Liver (tissue), 9 donors: Measurements from ENCODE around the gene OPA3. TPM values are rescaled to one million over a fixed set of nuclear protein-coding genes. Genes with fewer than 3 reads are reported as not detected.

Experiments used
- DNase-seq: peaks from one replicate; pipeline ENCODE4 v3.0.0-alpha.2; 2017; ENCODE audit warnings: low spot score
- H3K27ac ChIP-seq, 2 donors: one replicate each; pipeline ENCODE4 v1.7.0; 2013; ENCODE audit warnings: inconsistent platforms in 2 of 2, low read length in 2 of 2, control low read depth in 1 of 2, low read depth in 1 of 2, mild to moderate bottlenecking in 1 of 2
- H3K27me3 ChIP-seq, 4 donors: one replicate each; pipeline versions ENCODE4 v1.6.1 to v1.7.0; 2013; ENCODE audit warnings: low read length in 3 of 4, inconsistent platforms in 1 of 4, mild to moderate bottlenecking in 1 of 4, moderate library complexity in 1 of 4; ENCODE audit not compliant: control insufficient read depth in 4 of 4, insufficient read depth in 4 of 4
- H3K36me3 ChIP-seq, 4 donors: one replicate each; pipeline versions ENCODE4 v1.6.1 to v1.7.0; 2013; ENCODE audit warnings: low read length in 3 of 4, mild to moderate bottlenecking in 3 of 4, low read depth in 1 of 4, moderate library complexity in 1 of 4; ENCODE audit not compliant: control insufficient read depth in 4 of 4, insufficient read depth in 3 of 4
- H3K4me1 ChIP-seq, 4 donors: one replicate each; pipeline versions ENCODE4 v1.6.1 to v1.7.0; 2013; ENCODE audit warnings: low read length in 3 of 4, mild to moderate bottlenecking in 3 of 4, moderate library complexity in 1 of 4; ENCODE audit not compliant: control insufficient read depth in 4 of 4, insufficient read depth in 4 of 4
- H3K4me3 ChIP-seq, 3 donors: one replicate each; pipeline versions ENCODE4 v1.6.1 to v1.7.0; 2013; ENCODE audit warnings: low read length in 3 of 3, control low read depth in 1 of 3, low read depth in 1 of 3, mild to moderate bottlenecking in 1 of 3
- H3K9ac ChIP-seq, 2 donors: one replicate each; pipeline ENCODE4 v1.7.0; 2013; ENCODE audit warnings: low read length in 2 of 2, mild to moderate bottlenecking in 2 of 2, moderate library complexity in 2 of 2, control low read depth in 1 of 2, low read depth in 1 of 2
- H3K9me3 ChIP-seq, 4 donors: one replicate each; pipeline versions ENCODE4 v1.6.1 to v1.7.0; 2013; ENCODE audit warnings: low read length in 3 of 4; ENCODE audit not compliant: control insufficient read depth in 4 of 4
- EGR1 ChIP-seq, 2 donors: IDR thresholded peaks; 2 replicates each; pipeline ENCODE4 v1.6.1; 2016 to 2018; ENCODE audit warnings: antibody characterized with exemption in 2 of 2, low read depth in 2 of 2
- FOXA1 ChIP-seq: IDR thresholded peaks from 2 replicates; pipeline ENCODE4 v1.6.1; 2016; ENCODE audit warnings: antibody characterized with exemption
- HNF4A ChIP-seq, 2 donors: conservative IDR thresholded peaks; 2 replicates each; pipeline ENCODE4 v1.6.1; 2016; ENCODE audit warnings: antibody characterized with exemption in 2 of 2, mild to moderate bottlenecking in 2 of 2
- HNF4G ChIP-seq: IDR thresholded peaks from 2 replicates; pipeline ENCODE4 v1.6.1; 2016; ENCODE audit warnings: antibody characterized with exemption
- RAD21 ChIP-seq, 2 donors: IDR thresholded peaks; 2 replicates each; pipeline ENCODE4 v1.6.1; 2016; ENCODE audit warnings: antibody characterized with exemption in 2 of 2, mild to moderate bottlenecking in 2 of 2
- RXRA ChIP-seq, 2 donors: IDR thresholded peaks; 2 replicates each; pipeline ENCODE4 v1.6.1; 2017 to 2018; ENCODE audit warnings: antibody characterized with exemption in 2 of 2, mild to moderate bottlenecking in 1 of 2
- SP1 ChIP-seq: IDR thresholded peaks from 2 replicates; pipeline ENCODE4 v1.6.1; 2018; ENCODE audit warnings: antibody characterized with exemption, mild to moderate bottlenecking
- YY1 ChIP-seq: IDR thresholded peaks from 2 replicates; pipeline ENCODE4 v1.6.1; 2016; ENCODE audit warnings: antibody characterized with exemption, mild to moderate bottlenecking
- WGBS: extraction: QIAGEN DNeasy Blood & Tissue Kit; methylation state at CpG from one replicate; pipeline ENCODE4 v1.1.7; 2013; 5-methylcytosine and 5-hydroxymethylcytosine counted together
- polyA plus RNA-seq, 2 donors: library from polyadenylated mRNA; stranded (reverse) in 1 of 2; unstranded in 1 of 2; fragments of 200-250 nt in 1 of 2; fragments of >200 nt in 1 of 2; fragmentation: Nextera tagmentation in 1 of 2; extraction: Ambion mirVana in 1 of 2; gene quantifications; one replicate each; pipeline versions ENCODE4 v1.2.1 to v1.2.3, GENCODE V29; 2013 to 2015
- total RNA-seq, 2 donors: library from RNA; depleted of rRNA; stranded (reverse); fragments of >200 nt; gene quantifications; one replicate each; pipeline ENCODE4 v1.2.3, GENCODE V29; 2014
- TF ChIP-seq, protein P1 (sequence below): fragments of 150-350 bp; IDR thresholded peaks from 2 replicates; pipeline ENCODE4 v1.5.1; 2017; ENCODE audit warnings: improper control_type of control experiment, low read depth, low read length; ENCODE audit not compliant: missing input control
- TF ChIP-seq, protein P2 (sequence below): IDR thresholded peaks from 2 replicates; pipeline ENCODE4 v1.6.1; 2016; ENCODE audit warnings: antibody characterized with exemption
- TF ChIP-seq, protein P3 (sequence below): IDR thresholded peaks from 2 replicates; pipeline ENCODE4 v1.6.1; 2016; ENCODE audit warnings: antibody characterized with exemption, mild to moderate bottlenecking
- TF ChIP-seq, protein P4 (sequence below): IDR thresholded peaks from 2 replicates; pipeline ENCODE4 v1.6.1; 2016; ENCODE audit warnings: antibody characterized with exemption
- TF ChIP-seq, protein P5 (sequence below): IDR thresholded peaks from 2 replicates; pipeline ENCODE4 v1.6.1; 2016; ENCODE audit warnings: antibody characterized with exemption
- donor health status: healthy.
- donor health status: healthy.
- donor health status: healthy.
- donor health status: healthy.
- donor health status: healthy.

Gene OPA3
- total and polyA plus RNA-seq, 4 donors, result 3.8 to 9.4 (median 6.2) TPM

DNA sequence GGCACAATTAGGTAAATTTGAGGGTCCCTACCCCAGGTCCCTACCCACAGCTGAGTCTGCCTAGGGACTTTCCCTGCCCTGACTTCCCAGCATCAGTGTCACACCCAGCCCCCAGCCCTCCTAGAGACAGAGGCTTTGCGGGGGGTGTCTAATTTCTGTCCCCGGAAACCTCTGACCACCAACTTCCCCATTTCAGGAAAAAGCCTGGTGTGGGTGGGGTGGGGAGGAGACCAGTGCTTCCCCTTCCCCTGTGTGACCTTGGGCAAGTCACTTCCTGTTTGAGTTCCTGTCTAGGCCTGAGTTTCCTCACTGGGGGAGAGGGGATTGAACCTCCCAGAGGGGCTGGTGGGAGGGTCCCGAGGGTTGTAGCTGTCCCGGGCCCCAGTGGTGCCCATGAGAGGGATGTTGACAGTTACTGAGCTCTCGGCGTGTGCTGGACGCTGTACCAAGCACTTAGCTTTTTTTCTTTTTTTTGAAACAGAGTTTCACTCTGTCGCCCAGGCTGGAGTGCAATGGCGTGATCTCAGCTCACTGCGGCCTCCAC lies 69.4 kb downstream of the OPA3 start:
- no peak overlapping the region for H3K9ac ChIP-seq

DNA sequence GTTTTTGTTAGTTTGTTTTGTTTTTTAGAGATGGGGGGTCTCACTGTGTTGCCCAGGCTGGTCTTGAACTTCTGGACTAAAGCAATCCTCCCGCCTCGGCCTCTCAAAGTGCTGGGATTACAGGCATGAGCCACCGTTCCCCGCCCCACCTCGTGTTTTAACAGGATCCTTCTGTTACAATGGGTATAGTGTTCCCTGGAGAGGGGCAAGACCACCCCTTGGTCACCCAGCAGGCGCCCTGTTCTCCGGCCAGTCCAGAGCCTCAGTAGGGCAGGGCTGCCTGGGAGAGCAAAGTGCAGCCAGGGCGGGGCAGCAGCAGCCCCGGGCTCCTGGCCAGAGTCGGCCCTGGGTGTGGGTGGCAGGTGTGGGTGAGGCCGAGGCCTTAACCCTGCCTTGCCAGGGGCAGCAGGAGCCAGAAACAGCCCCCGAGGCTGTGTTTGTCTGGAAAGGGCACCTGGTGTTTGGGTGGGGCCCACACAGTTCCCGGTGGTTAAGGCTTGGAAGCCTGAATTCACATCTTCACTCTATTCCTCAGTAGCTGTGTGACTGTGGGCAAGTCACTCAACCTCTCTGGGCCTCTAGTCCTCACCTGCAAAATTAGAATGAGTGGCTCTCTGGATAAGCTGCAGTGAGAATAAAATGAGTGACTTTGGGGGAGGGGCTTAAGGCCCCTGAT lies 70.1 kb downstream of the OPA3 start:
- H3K27me3 ChIP-seq, result no peaks in the 10 kb centered on the region
- no peaks in the 10 kb centered on the region for H3K9me3 ChIP-seq
- 27% methylated on average over 13 of the region's 13 CpGs for WGBS
- H3K4me3 ChIP-seq, result no peak overlapping the region
- H3K4me1 ChIP-seq, result peaks cover 12 to 28% (median 24%) of the 10 kb centered on the region in 4 donors
- H3K36me3 ChIP-seq, result peaks cover 4 to 13% (median 7%) of the 10 kb centered on the region in 4 donors
- peak; percentile 54 for DNase-seq
- TF ChIP-seq, protein P1, sequence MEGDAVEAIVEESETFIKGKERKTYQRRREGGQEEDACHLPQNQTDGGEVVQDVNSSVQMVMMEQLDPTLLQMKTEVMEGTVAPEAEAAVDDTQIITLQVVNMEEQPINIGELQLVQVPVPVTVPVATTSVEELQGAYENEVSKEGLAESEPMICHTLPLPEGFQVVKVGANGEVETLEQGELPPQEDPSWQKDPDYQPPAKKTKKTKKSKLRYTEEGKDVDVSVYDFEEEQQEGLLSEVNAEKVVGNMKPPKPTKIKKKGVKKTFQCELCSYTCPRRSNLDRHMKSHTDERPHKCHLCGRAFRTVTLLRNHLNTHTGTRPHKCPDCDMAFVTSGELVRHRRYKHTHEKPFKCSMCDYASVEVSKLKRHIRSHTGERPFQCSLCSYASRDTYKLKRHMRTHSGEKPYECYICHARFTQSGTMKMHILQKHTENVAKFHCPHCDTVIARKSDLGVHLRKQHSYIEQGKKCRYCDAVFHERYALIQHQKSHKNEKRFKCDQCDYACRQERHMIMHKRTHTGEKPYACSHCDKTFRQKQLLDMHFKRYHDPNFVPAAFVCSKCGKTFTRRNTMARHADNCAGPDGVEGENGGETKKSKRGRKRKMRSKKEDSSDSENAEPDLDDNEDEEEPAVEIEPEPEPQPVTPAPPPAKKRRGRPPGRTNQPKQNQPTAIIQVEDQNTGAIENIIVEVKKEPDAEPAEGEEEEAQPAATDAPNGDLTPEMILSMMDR, result no peak
- TF ChIP-seq, protein P2, sequence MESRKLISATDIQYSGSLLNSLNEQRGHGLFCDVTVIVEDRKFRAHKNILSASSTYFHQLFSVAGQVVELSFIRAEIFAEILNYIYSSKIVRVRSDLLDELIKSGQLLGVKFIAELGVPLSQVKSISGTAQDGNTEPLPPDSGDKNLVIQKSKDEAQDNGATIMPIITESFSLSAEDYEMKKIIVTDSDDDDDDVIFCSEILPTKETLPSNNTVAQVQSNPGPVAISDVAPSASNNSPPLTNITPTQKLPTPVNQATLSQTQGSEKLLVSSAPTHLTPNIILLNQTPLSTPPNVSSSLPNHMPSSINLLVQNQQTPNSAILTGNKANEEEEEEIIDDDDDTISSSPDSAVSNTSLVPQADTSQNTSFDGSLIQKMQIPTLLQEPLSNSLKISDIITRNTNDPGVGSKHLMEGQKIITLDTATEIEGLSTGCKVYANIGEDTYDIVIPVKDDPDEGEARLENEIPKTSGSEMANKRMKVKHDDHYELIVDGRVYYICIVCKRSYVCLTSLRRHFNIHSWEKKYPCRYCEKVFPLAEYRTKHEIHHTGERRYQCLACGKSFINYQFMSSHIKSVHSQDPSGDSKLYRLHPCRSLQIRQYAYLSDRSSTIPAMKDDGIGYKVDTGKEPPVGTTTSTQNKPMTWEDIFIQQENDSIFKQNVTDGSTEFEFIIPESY, result no peak
- peak; percentile 71 for TF ChIP-seq HNF4G
- peak; percentile 88 for TF ChIP-seq SP1
- TF ChIP-seq HNF4A (conservative IDR thresholded peaks at IDR 0.05), result peak; percentile 87 to 88
- TF ChIP-seq RXRA (IDR thresholded peaks at IDR 0.05), result peak; percentile 5 to 39
- TF ChIP-seq RAD21 (IDR thresholded peaks at IDR 0.05), result peak in 1 of 2 donors; percentile 30
- no peak for TF ChIP-seq YY1
- TF ChIP-seq, protein P3, sequence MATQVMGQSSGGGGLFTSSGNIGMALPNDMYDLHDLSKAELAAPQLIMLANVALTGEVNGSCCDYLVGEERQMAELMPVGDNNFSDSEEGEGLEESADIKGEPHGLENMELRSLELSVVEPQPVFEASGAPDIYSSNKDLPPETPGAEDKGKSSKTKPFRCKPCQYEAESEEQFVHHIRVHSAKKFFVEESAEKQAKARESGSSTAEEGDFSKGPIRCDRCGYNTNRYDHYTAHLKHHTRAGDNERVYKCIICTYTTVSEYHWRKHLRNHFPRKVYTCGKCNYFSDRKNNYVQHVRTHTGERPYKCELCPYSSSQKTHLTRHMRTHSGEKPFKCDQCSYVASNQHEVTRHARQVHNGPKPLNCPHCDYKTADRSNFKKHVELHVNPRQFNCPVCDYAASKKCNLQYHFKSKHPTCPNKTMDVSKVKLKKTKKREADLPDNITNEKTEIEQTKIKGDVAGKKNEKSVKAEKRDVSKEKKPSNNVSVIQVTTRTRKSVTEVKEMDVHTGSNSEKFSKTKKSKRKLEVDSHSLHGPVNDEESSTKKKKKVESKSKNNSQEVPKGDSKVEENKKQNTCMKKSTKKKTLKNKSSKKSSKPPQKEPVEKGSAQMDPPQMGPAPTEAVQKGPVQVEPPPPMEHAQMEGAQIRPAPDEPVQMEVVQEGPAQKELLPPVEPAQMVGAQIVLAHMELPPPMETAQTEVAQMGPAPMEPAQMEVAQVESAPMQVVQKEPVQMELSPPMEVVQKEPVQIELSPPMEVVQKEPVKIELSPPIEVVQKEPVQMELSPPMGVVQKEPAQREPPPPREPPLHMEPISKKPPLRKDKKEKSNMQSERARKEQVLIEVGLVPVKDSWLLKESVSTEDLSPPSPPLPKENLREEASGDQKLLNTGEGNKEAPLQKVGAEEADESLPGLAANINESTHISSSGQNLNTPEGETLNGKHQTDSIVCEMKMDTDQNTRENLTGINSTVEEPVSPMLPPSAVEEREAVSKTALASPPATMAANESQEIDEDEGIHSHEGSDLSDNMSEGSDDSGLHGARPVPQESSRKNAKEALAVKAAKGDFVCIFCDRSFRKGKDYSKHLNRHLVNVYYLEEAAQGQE, result no peak
- TF ChIP-seq FOXA1, result peak; percentile 22
- TF ChIP-seq, protein P4, sequence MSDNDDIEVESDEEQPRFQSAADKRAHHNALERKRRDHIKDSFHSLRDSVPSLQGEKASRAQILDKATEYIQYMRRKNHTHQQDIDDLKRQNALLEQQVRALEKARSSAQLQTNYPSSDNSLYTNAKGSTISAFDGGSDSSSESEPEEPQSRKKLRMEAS, result peak; percentile 23
- TF ChIP-seq EGR1 (IDR thresholded peaks at IDR 0.05; ENCODE audit: low read depth in 2 of 2), result peak; percentile 14 to 67
- TF ChIP-seq, protein P5, sequence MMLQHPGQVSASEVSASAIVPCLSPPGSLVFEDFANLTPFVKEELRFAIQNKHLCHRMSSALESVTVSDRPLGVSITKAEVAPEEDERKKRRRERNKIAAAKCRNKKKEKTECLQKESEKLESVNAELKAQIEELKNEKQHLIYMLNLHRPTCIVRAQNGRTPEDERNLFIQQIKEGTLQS, result no peak
- H3K27ac ChIP-seq, result peak overlapping the region; percentile 20 to 56
- peak overlapping the region in 1 of 2 donors; percentile 20 for H3K9ac ChIP-seq

More for the DNA sequence above, 69.4 kb downstream of the OPA3 start:
- 68% methylated on average over 10 of the region's 10 CpGs for WGBS
- no peaks in the 10 kb centered on the region for H3K27me3 ChIP-seq
- H3K9me3 ChIP-seq, result no peaks in the 10 kb centered on the region
- TF ChIP-seq HNF4A (conservative IDR thresholded peaks at IDR 0.05) (no peak), EGR1 (IDR thresholded peaks at IDR 0.05; ENCODE audit: low read depth in 2 of 2) (peak in 1 of 2 donors; percentile 30), SP1 (no peak)
- TF ChIP-seq, protein P4, result peak; percentile 57
- H3K4me3 ChIP-seq, result no peak overlapping the region
- H3K27ac ChIP-seq, result peak overlapping the region; percentile 20 to 56
- peaks cover 12 to 22% (median 18%) of the 10 kb centered on the region in 4 donors for H3K4me1 ChIP-seq
- no peak for DNase-seq
- H3K36me3 ChIP-seq, result peaks cover 5 to 16% (median 10%) of the 10 kb centered on the region in 4 donors
